Endothelial cell of umbilical vein (primary cell): ENCODE measurements around the gene SLC35A3. TPM values are rescaled to one million over a fixed set of nuclear protein-coding genes. Genes with fewer than 3 reads are reported as not detected.

Experiments
- BruUV-seq: library from RNA; stranded (reverse); fragments of 400-500 nt; replicated peaks from 2 replicates; lab custom pipeline; 2021; lab: Mats Ljungman, UMichigan
- CTCF ChIA-PET: fragments of 300-600, 350-600 bp; sonication (Branson Sonifier 250); formaldehyde crosslinking; loops from one replicate; lab custom pipeline; 2021; ENCODE audit warnings: antibody characterized with exemption, inconsistent platforms; lab: Charles Lee
- POLR2A ChIA-PET: fragments of 300-600, 350-600 bp; sonication (Branson Sonifier 250); formaldehyde crosslinking; loops from one replicate; lab custom pipeline; 2021; ENCODE audit warnings: antibody characterized with exemption, inconsistent platforms; lab: Charles Lee
- DNase-seq: peaks from one replicate; pipeline ENCODE4 v3.0.0-alpha.2; 2011; ENCODE audit warnings: low read depth, low spot score
- FAIRE-seq: peaks from 2 replicates; lab custom pipeline; 2011; peaks lifted over from hg19 to GRCh38; lab: Jason Lieb, UNC
- H2AFZ ChIP-seq: 2 replicates; pipeline ENCODE4 v1.6.0; 2012; ENCODE audit warnings: low read depth, low read length, control low read depth, inconsistent platforms
- H3K27ac ChIP-seq: 2 replicates; pipeline ENCODE4 v1.5.1; 2011; ENCODE audit warnings: low read depth, mild to moderate bottlenecking, control low read depth, low read length, moderate library complexity; ENCODE audit not compliant: insufficient read depth
- H3K27me3 ChIP-seq, 2 experiments: 2 replicates each; pipeline versions ENCODE4 v1.6.0 to v1.6.1; 2011; ENCODE audit warnings: low read length in 2 of 2, mixed read lengths in 1 of 2; ENCODE audit not compliant: control insufficient read depth in 2 of 2, insufficient read depth in 2 of 2
- H3K36me3 ChIP-seq, 2 experiments: 2 replicates in 1 of 2; 3 replicates in 1 of 2; pipeline ENCODE4 v1.5.1; 2011; ENCODE audit warnings: low read length in 2 of 2, mild to moderate bottlenecking in 1 of 2, moderate library complexity in 1 of 2; ENCODE audit not compliant: control insufficient read depth in 2 of 2, insufficient read depth in 2 of 2; ENCODE audit errors: extremely low read depth in 1 of 2
- H3K4me1 ChIP-seq: 3 replicates; pipeline ENCODE4 v1.5.1; 2011; ENCODE audit warnings: mild to moderate bottlenecking, low read length; ENCODE audit not compliant: control insufficient read depth, insufficient read depth; ENCODE audit errors: extremely low read depth
- H3K4me2 ChIP-seq: 2 replicates; pipeline ENCODE4 v1.6.1; 2011; ENCODE audit warnings: low read length, control low read depth, mixed read lengths; ENCODE audit not compliant: insufficient read depth
- H3K4me3 ChIP-seq, 3 experiments: fragments of 200-600 bp in 1 of 3; sonication (generic), shearing (Covaris generic) in 1 of 3; replicated peaks in 1 of 3; 2 replicates each; pipeline ENCODE4 v1.5.1; 2011 to 2016; ENCODE audit warnings: control low read depth in 3 of 3, low read length in 3 of 3, mild to moderate bottlenecking in 2 of 3, inconsistent platforms in 1 of 3, low read depth in 1 of 3, moderate library complexity in 1 of 3; ENCODE audit not compliant: insufficient read depth in 1 of 3
- H3K79me2 ChIP-seq: 2 replicates; pipeline ENCODE4 v1.6.0; 2012; ENCODE audit warnings: low read length, inconsistent platforms; ENCODE audit not compliant: control insufficient read depth, insufficient read depth
- H3K9ac ChIP-seq: replicated peaks from 2 replicates; pipeline ENCODE3; 2011; ENCODE audit warnings: low read length, control low read depth; ENCODE audit not compliant: insufficient read depth; ENCODE audit errors: extremely low read depth
- H3K9me1 ChIP-seq: replicated peaks from 3 replicates; pipeline ENCODE4 v1.6.0; 2011; ENCODE audit warnings: mild to moderate bottlenecking, low read length; ENCODE audit not compliant: control insufficient read depth, insufficient read depth; ENCODE audit errors: extremely low read depth
- H3K9me3 ChIP-seq: replicated peaks from 2 replicates; pipeline ENCODE4 v1.5.1; 2012; ENCODE audit warnings: low read length, inconsistent platforms; ENCODE audit not compliant: control insufficient read depth, insufficient read depth
- H4K20me1 ChIP-seq: replicated peaks from 2 replicates; pipeline ENCODE3; 2011; ENCODE audit warnings: mild to moderate bottlenecking, low read length; ENCODE audit not compliant: control insufficient read depth, insufficient read depth; ENCODE audit errors: extremely low read depth
- CTCF ChIP-seq, 2 donors: IDR thresholded peaks; 1 replicate in 1 of 2; 2 replicates in 1 of 2; pipeline ENCODE4 v1.5.1; 2011; ENCODE audit warnings: low read length in 2 of 2, mild to moderate bottlenecking in 2 of 2, moderate library complexity in 2 of 2, control low read depth in 1 of 2, inconsistent platforms in 1 of 2, low read depth in 1 of 2; ENCODE audit not compliant: insufficient read depth in 1 of 2; ENCODE audit errors: extremely low read depth in 1 of 2
- EZH2 ChIP-seq: IDR thresholded peaks from 2 replicates; pipeline ENCODE4 v1.6.1; 2012; ENCODE audit warnings: borderline replicate concordance, low read depth, mild to moderate bottlenecking, moderate library complexity, low read length, inconsistent platforms; ENCODE audit not compliant: severe bottlenecking
- FOS ChIP-seq: IDR thresholded peaks from 2 replicates; pipeline ENCODE4 v1.6.1; 2011; ENCODE audit warnings: mild to moderate bottlenecking, low read length, moderate library complexity, borderline replicate concordance; ENCODE audit not compliant: insufficient read depth
- GATA2 ChIP-seq: IDR thresholded peaks from 2 replicates; pipeline ENCODE4 v1.7.0; 2011; ENCODE audit warnings: low read depth, mild to moderate bottlenecking, moderate library complexity, mixed read lengths, low read length; ENCODE audit not compliant: insufficient read length, insufficient read depth
- JUN ChIP-seq: IDR thresholded peaks from 2 replicates; pipeline ENCODE4 v1.6.1; 2011; ENCODE audit warnings: borderline replicate concordance, low read depth; ENCODE audit not compliant: insufficient read length, insufficient read depth
- MAX ChIP-seq: IDR thresholded peaks from 2 replicates; pipeline ENCODE4 v1.6.1; 2011; ENCODE audit not compliant: insufficient read depth, insufficient read length
- MYC ChIP-seq: IDR thresholded peaks from one replicate; pipeline ENCODE4 v1.6.1; 2011; ENCODE audit warnings: mild to moderate bottlenecking, low read depth, low read length
- POLR2A ChIP-seq: IDR thresholded peaks from 2 replicates; pipeline ENCODE4 v1.6.1; 2012; ENCODE audit warnings: low read depth, mild to moderate bottlenecking, control low read depth, low read length
- POLR2AphosphoS5 ChIP-seq: IDR thresholded peaks from 2 replicates; pipeline ENCODE4 v1.6.1; 2012; ENCODE audit warnings: low read depth, mild to moderate bottlenecking, control low read depth, low read length, moderate library complexity; ENCODE audit not compliant: insufficient read depth
- dilution Hi-C: fragments of 300-500 bp; cut with MboI; formaldehyde crosslinking; loops from one replicate; pipeline ENCODE4 v1.15.0; 2019; ENCODE audit warnings: low sequenced_read_pairs; ENCODE audit not compliant: extremely low pct_ligation_motif_present
- intact Hi-C: fragments of 100-400 bp; cut with micrococcal nuclease; formaldehyde crosslinking; loops from one replicate; pipeline ENCODE4 v1.10.0; 2022
- polyA plus RNA-seq, 4 experiments: library from polyadenylated mRNA; depleted of rRNA in 3 of 4; stranded (reverse) in 3 of 4; unstranded in 1 of 4; fragments of >200 nt; gene quantifications; 2 replicates each; pipeline versions ENCODE4 v1.2.1 to v1.2.3, GENCODE V29; 2011 to 2012; ENCODE audit warnings: missing spikeins in 1 of 4
- total RNA-seq: library from RNA; stranded (reverse); gene quantifications from 2 replicates; pipeline ENCODE4 v1.2.3, GENCODE V29; 2021

The SLC35A3 gene
- total and polyA plus RNA-seq, 2 donors (not counting 3 experiments of a cell fraction or from before 2014, with no cell fraction given) = 3.6 to 19.0 TPM

GRCh38 chr1:99942723-99943122 lies 27.1 kb upstream of the SLC35A3 start:
- no TSS peak for BruUV-seq

GRCh38 chr1:99943223-99943794 lies 26.5 kb upstream of the SLC35A3 start:
- Histone ChIP-seq H3K79me2 (no peaks in the 10 kb centered on the region), H3K4me3 (no peak overlapping the region), H4K20me1 (no peaks in the 10 kb centered on the region), H3K27me3 (peaks cover 0 to 2% of the 10 kb centered on the region in 2 experiments), H3K9ac (no peak overlapping the region), H3K4me1 (no peaks in the 10 kb centered on the region), H3K4me2 (no peak overlapping the region), H3K27ac (no peak overlapping the region), H3K36me3 (no peaks in the 10 kb centered on the region), H3K9me3 (no peaks in the 10 kb centered on the region), H3K9me1 (no peaks in the 10 kb centered on the region), H2AFZ (peak overlapping the region; percentile 14)
- dilution Hi-C loops (no loop called here), intact Hi-C loops (no loop called here)
- DNase-seq (no peak), FAIRE-seq (no peak)
- BruUV-seq = no TSS peak
- ChIA-PET CTCF (no interaction called here), POLR2A (no interaction called here)
- TF ChIP-seq EZH2 (no peak), GATA2 (no peak), MYC (no peak), MAX (no peak), FOS (no peak), JUN (no peak), POLR2A (no peak), CTCF (IDR thresholded peaks at IDR 0.05; ENCODE audit: extremely low read depth in 1 of 2, insufficient read depth in 1 of 2, low read depth in 1 of 2, low read length in 2 of 2) (no peak), POLR2AphosphoS5 (no peak)

More at GRCh38 chr1:99942723-99943122, 27.1 kb upstream of the SLC35A3 start:
- no peak overlapping the region for H3K4me2 ChIP-seq
- FAIRE-seq = peak; percentile 62
- no peak overlapping the region for H3K27ac ChIP-seq
- H3K9me3 ChIP-seq = no peaks in the 10 kb centered on the region
- DNase-seq = no peak
- H3K4me3 ChIP-seq = no peak overlapping the region
- H3K79me2 ChIP-seq = no peaks in the 10 kb centered on the region
- dilution Hi-C loops = no loop called here
- no peaks in the 10 kb centered on the region for H4K20me1 ChIP-seq
- intact Hi-C loops = no loop called here
- ChIA-PET POLR2A (no interaction called here), CTCF (interaction anchor here (1.4 kb wide), 1 partner anchor 15 kb away, joined by 4 read pairs; no protein-coding TSS in a partner anchor)
- H2AFZ ChIP-seq = no peak overlapping the region
- no peak overlapping the region for H3K9ac ChIP-seq
- H3K4me1 ChIP-seq = no peaks in the 10 kb centered on the region
- no peaks in the 10 kb centered on the region for H3K36me3 ChIP-seq
- TF ChIP-seq GATA2 (no peak), MAX (no peak)
- no peaks in the 10 kb centered on the region for H3K9me1 ChIP-seq
- H3K27me3 ChIP-seq = peaks cover 0 to 2% of the 10 kb centered on the region in 2 experiments
